Caco-2 (cell line): ENCODE measurements around the gene PPM1H. TPM values are rescaled to one million over a fixed set of nuclear protein-coding genes. Genes with fewer than 3 reads are reported as not detected.

Source experiments
- BruUV-seq: library from RNA; stranded (reverse); fragments of 400-500 nt; replicated peaks from 2 replicates; lab custom pipeline; 2021; lab: Mats Ljungman, UMichigan
- CTCF ChIA-PET: fragments of 300-600 bp; sonication (Branson Sonifier 250); formaldehyde crosslinking; loops from one replicate; lab custom pipeline; 2022; ENCODE audit warnings: antibody characterized with exemption; lab: Charles Lee
- POLR2A ChIA-PET: fragments of 300-600 bp; sonication (Branson Sonifier 250); formaldehyde crosslinking; loops from one replicate; lab custom pipeline; 2022; ENCODE audit warnings: antibody characterized with exemption; lab: Charles Lee
- DNase-seq, 2 experiments: peaks; one replicate each; pipeline versions ENCODE4 v3.0.0 to v3.0.0-alpha.2; 2020 to 2022
- H3K27me3 ChIP-seq: replicated peaks from 2 replicates; pipeline ENCODE4 v1.6.0; 2011; ENCODE audit warnings: low read length; ENCODE audit not compliant: control insufficient read depth, insufficient read depth
- H3K36me3 ChIP-seq: 2 replicates; pipeline ENCODE4 v1.5.1; 2011; ENCODE audit warnings: low read length; ENCODE audit not compliant: control insufficient read depth, insufficient read depth
- H3K4me1 ChIP-seq: fragments of 250-450 bp; sonication (Bioruptor Pico); 2 replicates; pipeline ENCODE4 v1.5.1; 2020; ENCODE audit warnings: mild to moderate bottlenecking
- H3K4me3 ChIP-seq: 2 replicates; pipeline ENCODE4 v1.5.1; 2011; ENCODE audit warnings: low read depth, mild to moderate bottlenecking, control low read depth, low read length
- H3K9me3 ChIP-seq: fragments of 250-450 bp; sonication (Bioruptor Pico); 2 replicates; pipeline ENCODE4 v1.5.1; 2020; ENCODE audit warnings: mild to moderate bottlenecking, moderate library complexity
- H3K27ac Mint-ChIP-seq: one replicate; pipeline ENCODE4 v1.8.0; 2022; ENCODE audit warnings: mixed read lengths; ENCODE audit not compliant: unreplicated experiment
- H3K27me3 Mint-ChIP-seq: one replicate; pipeline ENCODE4 v1.8.0; 2022; ENCODE audit warnings: mixed read lengths; ENCODE audit not compliant: insufficient read depth, unreplicated experiment
- H3K36me3 Mint-ChIP-seq: one replicate; pipeline ENCODE4 v1.8.0; 2022; ENCODE audit warnings: mild to moderate bottlenecking, mixed read lengths; ENCODE audit not compliant: insufficient read depth, unreplicated experiment
- H3K4me1 Mint-ChIP-seq: one replicate; pipeline ENCODE4 v1.8.0; 2022; ENCODE audit warnings: low read depth, mixed read lengths; ENCODE audit not compliant: unreplicated experiment
- H3K4me3 Mint-ChIP-seq: one replicate; pipeline ENCODE4 v1.8.0; 2022; ENCODE audit warnings: mild to moderate bottlenecking, moderate library complexity, mixed read lengths; ENCODE audit not compliant: unreplicated experiment
- H3K9me3 Mint-ChIP-seq: one replicate; pipeline ENCODE4 v1.8.0; 2022; ENCODE audit warnings: mixed read lengths; ENCODE audit not compliant: unreplicated experiment
- CTCF ChIP-seq, 2 experiments: fragments of 200-600 bp in 1 of 2; IDR thresholded peaks; 1 replicate in 1 of 2; 2 replicates in 1 of 2; pipeline versions ENCODE4 v1.5.1 to v1.8.0; 2011 to 2022; ENCODE audit warnings: antibody characterized with exemption in 1 of 2, control low read depth in 1 of 2, inconsistent platforms in 1 of 2, low read depth in 1 of 2, low read length in 1 of 2, mild to moderate bottlenecking in 1 of 2, moderate library complexity in 1 of 2; ENCODE audit not compliant: insufficient read depth in 1 of 2, severe bottlenecking in 1 of 2, unreplicated experiment in 1 of 2
- intact Hi-C: fragments of 100-400 bp; cut with micrococcal nuclease; formaldehyde crosslinking; loops from one replicate; pipeline ENCODE4 v1.10.0; 2022; ENCODE audit not compliant: unreplicated experiment
- total RNA-seq: library from RNA; stranded (reverse); gene quantifications from 2 replicates; pipeline ENCODE4 v1.2.3, GENCODE V29; 2022

The PPM1H gene
- total RNA-seq, 1 experiment from 2014 or later = 151 TPM

- CTCF ChIA-PET = no interaction called here
- TF ChIP-seq CTCF (IDR thresholded peaks at IDR 0.05; ENCODE audit: insufficient read depth in 1 of 2, low read depth in 1 of 2, low read length in 1 of 2, severe bottlenecking in 1 of 2, unreplicated experiment in 1 of 2) = no peak
- intact Hi-C loops = no loop called here
- Mint-ChIP-seq H3K27ac (no peak overlapping the region), H3K4me1 (no peaks in the 10 kb centered on the region), H3K4me3 (no peak overlapping the region), H3K9me3 (no peaks in the 10 kb centered on the region), H3K27me3 (no peaks in the 10 kb centered on the region), H3K36me3 (peaks cover 98% of the 10 kb centered on the region)
- no peak for DNase-seq
- BruUV-seq = no TSS peak
- Histone ChIP-seq H3K4me1 (no peaks in the 10 kb centered on the region), H3K27me3 (no peaks in the 10 kb centered on the region), H3K36me3 (peaks cover 1% of the 10 kb centered on the region; the same call in 1 of the 2 replicates), H3K9me3 (no peaks in the 10 kb centered on the region), H3K4me3 (no peak overlapping the region)
- POLR2A ChIA-PET = no interaction called here
Observed at GRCh38 chr12:62711631-62712241, 223.2 kb downstream of the PPM1H start.

GRCh38 chr12:62709311-62709710, 225.6 kb downstream of the PPM1H start:
- Histone ChIP-seq H3K27me3 (no peaks in the 10 kb centered on the region), H3K4me3 (no peak overlapping the region), H3K4me1 (no peaks in the 10 kb centered on the region), H3K36me3 (peaks cover 1% of the 10 kb centered on the region; the same call in 1 of the 2 replicates), H3K9me3 (no peaks in the 10 kb centered on the region)
- no peaks in the 10 kb centered on the region for H3K4me1 Mint-ChIP-seq
- BruUV-seq = no TSS peak
- H3K36me3 Mint-ChIP-seq = peaks cover 94% of the 10 kb centered on the region
- H3K4me3 Mint-ChIP-seq = no peak overlapping the region
- no peak for TF ChIP-seq CTCF (IDR thresholded peaks at IDR 0.05; ENCODE audit: insufficient read depth in 1 of 2, low read depth in 1 of 2, low read length in 1 of 2, severe bottlenecking in 1 of 2, unreplicated experiment in 1 of 2)
- no peaks in the 10 kb centered on the region for H3K9me3 Mint-ChIP-seq
- POLR2A ChIA-PET = interaction anchor here (0.5 kb wide), 1 partner anchor 22 kb away, joined by 3 read pairs; no protein-coding TSS in a partner anchor
- intact Hi-C loops = no loop called here
- CTCF ChIA-PET = no interaction called here
- DNase-seq = no peak
- no peak overlapping the region for H3K27ac Mint-ChIP-seq
- H3K27me3 Mint-ChIP-seq = no peaks in the 10 kb centered on the region

GRCh38 chr12:62707939-62708338, 227.0 kb downstream of the PPM1H start:
- intact Hi-C loops = no loop called here
- POLR2A ChIA-PET = no interaction called here
- Mint-ChIP-seq H3K27me3 (no peaks in the 10 kb centered on the region), H3K4me1 (peaks cover 7% of the 10 kb centered on the region), H3K4me3 (no peak overlapping the region), H3K9me3 (no peaks in the 10 kb centered on the region), H3K36me3 (peaks cover 91% of the 10 kb centered on the region), H3K27ac (no peak overlapping the region)
- no peaks in the 10 kb centered on the region for H3K9me3 ChIP-seq
- H3K27me3 ChIP-seq = no peaks in the 10 kb centered on the region
- H3K4me1 ChIP-seq = no peaks in the 10 kb centered on the region
- no peak overlapping the region for H3K4me3 ChIP-seq
- no peak for DNase-seq
- BruUV-seq = no TSS peak
- peaks cover 2% of the 10 kb centered on the region; the same call in 1 of the 2 replicates for H3K36me3 ChIP-seq
- TF ChIP-seq CTCF (IDR thresholded peaks at IDR 0.05; ENCODE audit: insufficient read depth in 1 of 2, low read depth in 1 of 2, low read length in 1 of 2, severe bottlenecking in 1 of 2, unreplicated experiment in 1 of 2) = no peak
- CTCF ChIA-PET = no interaction called here
